ENCODE data around the gene ATE1. TPM values are rescaled to one million over a fixed set of nuclear protein-coding genes. Genes with fewer than 3 reads are reported as not detected.
A peak's percentile ranks its signal among the peaks of the same experiment; 100 is the strongest.

Gene ATE1
- total RNA-seq, 1 donor from 2014 or later: 21.9 TPM

GRCh38 chr10:121928528-121928884 lies 675 bp upstream of the ATE1 start:
- TF ChIP-seq POLR2AphosphoS5 (IDR thresholded peaks at IDR 0.05; ENCODE audit: insufficient read depth in 1 of 2, low read depth in 1 of 2) (no peak), POLR2A (IDR thresholded peaks at IDR 0.05) (no peak)
- TF ChIP-seq, protein P1, sequence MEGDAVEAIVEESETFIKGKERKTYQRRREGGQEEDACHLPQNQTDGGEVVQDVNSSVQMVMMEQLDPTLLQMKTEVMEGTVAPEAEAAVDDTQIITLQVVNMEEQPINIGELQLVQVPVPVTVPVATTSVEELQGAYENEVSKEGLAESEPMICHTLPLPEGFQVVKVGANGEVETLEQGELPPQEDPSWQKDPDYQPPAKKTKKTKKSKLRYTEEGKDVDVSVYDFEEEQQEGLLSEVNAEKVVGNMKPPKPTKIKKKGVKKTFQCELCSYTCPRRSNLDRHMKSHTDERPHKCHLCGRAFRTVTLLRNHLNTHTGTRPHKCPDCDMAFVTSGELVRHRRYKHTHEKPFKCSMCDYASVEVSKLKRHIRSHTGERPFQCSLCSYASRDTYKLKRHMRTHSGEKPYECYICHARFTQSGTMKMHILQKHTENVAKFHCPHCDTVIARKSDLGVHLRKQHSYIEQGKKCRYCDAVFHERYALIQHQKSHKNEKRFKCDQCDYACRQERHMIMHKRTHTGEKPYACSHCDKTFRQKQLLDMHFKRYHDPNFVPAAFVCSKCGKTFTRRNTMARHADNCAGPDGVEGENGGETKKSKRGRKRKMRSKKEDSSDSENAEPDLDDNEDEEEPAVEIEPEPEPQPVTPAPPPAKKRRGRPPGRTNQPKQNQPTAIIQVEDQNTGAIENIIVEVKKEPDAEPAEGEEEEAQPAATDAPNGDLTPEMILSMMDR (IDR thresholded peaks at IDR 0.05): no peak
- peak in 1 of 2 donors; percentile 88 for DNase-seq (ENCODE audit: extremely low spot score in 2 of 2)
- Histone ChIP-seq H3K27ac (peak overlapping the region; percentile 98), H3K27me3 (no peaks in the 10 kb centered on the region), H3K36me3 (no peaks in the 10 kb centered on the region), H3K9me3 (no peaks in the 10 kb centered on the region), H3K4me3 (peak overlapping the region; percentile 94 to 96), H3K4me1 (peaks cover 19% of the 10 kb centered on the region)
- intact Hi-C loops (cut with DNase I): loop anchor here (5.0 kb wide), 1 partner anchor 184 kb away; no protein-coding TSS in a partner anchor

DNA sequence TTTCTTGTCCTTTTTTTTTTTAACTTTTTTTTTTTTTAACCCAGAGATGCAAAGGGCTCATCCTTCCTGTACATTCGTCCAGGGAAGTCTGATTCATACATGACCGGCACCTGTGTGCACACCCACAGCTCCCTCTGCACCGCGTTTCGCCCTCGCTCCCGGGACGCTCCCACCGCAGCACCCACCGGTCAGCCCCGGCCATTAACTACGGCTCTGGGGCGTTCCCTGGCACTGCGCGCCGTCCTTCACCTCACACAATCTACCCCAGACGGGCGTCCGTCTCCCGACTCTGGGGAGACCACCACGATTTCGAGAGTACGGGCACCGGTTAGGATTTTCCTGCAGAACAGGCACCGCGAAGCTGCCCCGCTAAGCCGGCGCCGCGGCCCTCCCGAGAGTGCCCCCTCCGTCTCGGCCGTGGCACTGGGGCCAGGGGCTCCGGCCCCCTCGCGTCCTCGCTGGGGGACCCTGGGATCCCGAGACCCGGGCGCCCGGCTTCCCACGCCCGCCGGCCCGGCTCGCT lies 452 bp downstream of the ATE1 start:
- Histone ChIP-seq H3K9me3 (no peaks in the 10 kb centered on the region), H3K27me3 (no peaks in the 10 kb centered on the region), H3K27ac (peak overlapping the region; percentile 98), H3K4me1 (peaks cover 19% of the 10 kb centered on the region), H3K36me3 (peaks cover 0 to 5% of the 10 kb centered on the region in 2 donors), H3K4me3 (peak overlapping the region; percentile 94 to 96)
- DNase-seq (ENCODE audit: extremely low spot score in 2 of 2): no peak
- intact Hi-C loops (cut with DNase I): loop anchor here (5.0 kb wide), 1 partner anchor 185 kb away; no protein-coding TSS in a partner anchor
- TF ChIP-seq POLR2AphosphoS5 (IDR thresholded peaks at IDR 0.05; ENCODE audit: insufficient read depth in 1 of 2, low read depth in 1 of 2) (peak in 1 of 2 donors; percentile 52), POLR2A (IDR thresholded peaks at IDR 0.05) (no peak)

- H3K27me3 ChIP-seq: no peaks in the 10 kb centered on the region
- no peak for DNase-seq (ENCODE audit: extremely low spot score in 2 of 2)
- peak overlapping the region; percentile 94 to 96 for H3K4me3 ChIP-seq
- H3K36me3 ChIP-seq: peaks cover 0 to 5% of the 10 kb centered on the region in 2 donors
- TF ChIP-seq POLR2A (IDR thresholded peaks at IDR 0.05) (no peak), POLR2AphosphoS5 (IDR thresholded peaks at IDR 0.05; ENCODE audit: insufficient read depth in 1 of 2, low read depth in 1 of 2) (no peak)
- TF ChIP-seq, protein P1 (IDR thresholded peaks at IDR 0.05): no peak
- H3K27ac ChIP-seq: peak overlapping the region; percentile 98
- no peaks in the 10 kb centered on the region for H3K9me3 ChIP-seq
- H3K4me1 ChIP-seq: peaks cover 19% of the 10 kb centered on the region
- intact Hi-C loops (cut with DNase I): loop anchor here (5.0 kb wide), 1 partner anchor 186 kb away; no protein-coding TSS in a partner anchor
These were observed 1.0 kb downstream of the ATE1 start for GRCh38 chr10:121926671-121927317.

DNA sequence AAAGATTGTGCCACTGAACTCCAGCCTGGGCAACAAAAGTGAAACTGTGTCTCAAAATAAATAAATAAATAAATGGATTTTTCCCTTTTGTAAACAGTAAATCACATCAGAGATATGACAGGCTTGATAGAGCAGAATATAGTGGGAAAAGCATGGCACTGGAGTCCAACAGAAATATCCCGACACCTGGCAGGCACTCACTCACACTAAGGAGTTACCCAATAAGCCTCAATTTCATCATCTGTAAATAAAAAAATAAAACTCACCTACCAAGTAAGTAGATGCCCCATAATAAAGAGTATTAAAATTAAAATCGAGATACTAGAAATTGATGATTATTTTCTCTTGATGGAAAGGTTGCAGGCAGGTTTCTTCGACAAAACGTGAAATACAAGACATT lies 1.7 kb downstream of the ATE1 start:
- peak overlapping the region; percentile 98 for H3K27ac ChIP-seq
- intact Hi-C loops (cut with DNase I): loop anchor here (5.0 kb wide), 1 partner anchor 186 kb away; no protein-coding TSS in a partner anchor

GRCh38 chr10:121921238-121921931 lies 6.4 kb downstream of the ATE1 start:
- H3K27ac ChIP-seq: no peak overlapping the region
- no peaks in the 10 kb centered on the region for H3K27me3 ChIP-seq
- H3K4me3 ChIP-seq: no peak overlapping the region
- peaks cover 0 to 16% of the 10 kb centered on the region in 2 donors for H3K36me3 ChIP-seq
- no peak for DNase-seq (ENCODE audit: extremely low spot score in 2 of 2)
- TF ChIP-seq POLR2AphosphoS5 (IDR thresholded peaks at IDR 0.05; ENCODE audit: insufficient read depth in 1 of 2, low read depth in 1 of 2): no peak
- no peak for TF ChIP-seq POLR2A (IDR thresholded peaks at IDR 0.05)
- TF ChIP-seq, protein P1 (IDR thresholded peaks at IDR 0.05): no peak
- H3K4me1 ChIP-seq: peaks cover 25% of the 10 kb centered on the region
- intact Hi-C loops (cut with DNase I): no loop called here
- H3K9me3 ChIP-seq: no peaks in the 10 kb centered on the region

More for the DNA sequence above, 1.7 kb downstream of the ATE1 start:
- TF ChIP-seq, protein P1 (IDR thresholded peaks at IDR 0.05): no peak
- no peak for TF ChIP-seq POLR2A (IDR thresholded peaks at IDR 0.05)
- no peak for TF ChIP-seq POLR2AphosphoS5 (IDR thresholded peaks at IDR 0.05; ENCODE audit: insufficient read depth in 1 of 2, low read depth in 1 of 2)
- H3K27me3 ChIP-seq: no peaks in the 10 kb centered on the region
- no peaks in the 10 kb centered on the region for H3K9me3 ChIP-seq
- peak overlapping the region in 1 of 2 donors; percentile 96 for H3K4me3 ChIP-seq
- DNase-seq (ENCODE audit: extremely low spot score in 2 of 2): no peak
- peaks cover 0 to 5% of the 10 kb centered on the region in 2 donors for H3K36me3 ChIP-seq
- H3K4me1 ChIP-seq: peaks cover 19% of the 10 kb centered on the region

Measured in vagina (tissue), 2 donors.